Bronchial smooth muscle cell (primary cell): Measurements from ENCODE around the gene CCR7. TPM values are rescaled to one million over a fixed set of nuclear protein-coding genes. Genes with fewer than 3 reads are reported as not detected.

Source experiments
- total RNA-seq: library from RNA; depleted of rRNA; stranded (reverse); fragments of >200 nt; gene quantifications from 2 replicates; pipeline ENCODE4 v1.2.1, GENCODE V29; 2014

The CCR7 gene, protein sequence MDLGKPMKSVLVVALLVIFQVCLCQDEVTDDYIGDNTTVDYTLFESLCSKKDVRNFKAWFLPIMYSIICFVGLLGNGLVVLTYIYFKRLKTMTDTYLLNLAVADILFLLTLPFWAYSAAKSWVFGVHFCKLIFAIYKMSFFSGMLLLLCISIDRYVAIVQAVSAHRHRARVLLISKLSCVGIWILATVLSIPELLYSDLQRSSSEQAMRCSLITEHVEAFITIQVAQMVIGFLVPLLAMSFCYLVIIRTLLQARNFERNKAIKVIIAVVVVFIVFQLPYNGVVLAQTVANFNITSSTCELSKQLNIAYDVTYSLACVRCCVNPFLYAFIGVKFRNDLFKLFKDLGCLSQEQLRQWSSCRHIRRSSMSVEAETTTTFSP
- total RNA-seq, result not detected in 2 replicates

DNA sequence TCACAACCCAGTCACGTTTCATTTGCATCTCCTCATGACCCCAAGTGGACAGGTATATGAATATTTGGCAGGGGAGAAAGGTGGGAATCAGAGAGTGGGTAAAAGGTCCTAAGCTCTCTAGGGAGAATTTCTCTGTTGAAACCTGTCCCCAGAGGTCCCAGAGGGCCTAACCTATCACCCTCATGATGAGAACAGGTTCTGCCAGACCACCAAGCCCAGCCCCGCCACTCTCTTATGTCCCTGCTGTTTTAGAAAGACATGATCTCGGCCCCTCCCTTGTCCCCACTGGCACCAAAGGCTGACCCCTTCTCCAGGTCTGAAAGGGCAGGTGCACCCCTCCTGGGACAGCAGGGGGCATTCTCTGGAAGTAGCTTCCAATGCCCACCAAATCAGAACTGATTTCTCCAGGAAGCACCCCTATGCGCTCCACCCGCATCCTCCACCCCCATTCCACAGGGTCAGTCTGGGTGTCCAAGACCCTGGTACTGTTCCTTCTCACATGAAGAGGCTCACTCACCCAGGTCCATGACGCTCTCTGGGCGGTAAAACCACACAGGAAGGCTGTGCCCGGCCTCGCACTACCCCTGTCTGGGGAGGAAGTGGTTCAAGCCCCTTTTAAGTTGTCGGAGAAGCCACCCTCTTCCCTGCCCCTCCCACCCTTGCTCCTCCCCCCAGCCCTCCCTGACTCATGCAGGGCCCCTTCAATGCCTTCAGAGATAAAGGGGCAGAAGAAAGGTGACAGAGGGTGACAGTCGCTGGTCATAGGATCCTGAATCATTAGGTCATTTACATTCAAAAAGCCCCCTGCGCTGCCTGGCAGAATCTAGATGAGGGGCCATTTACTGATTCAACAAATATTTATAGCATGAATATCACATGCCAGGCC lies at the start of gene CCR7:
CCR7 (minus strand) TSS at position 590 of the 886 bp plus-strand sequence; CDS start at position 527, 63 bp downstream.

Other genes starting within 250 kb of the CCR7 start
- 2.4 and 3.0 TPM in 2 replicates for gene GJD3, start 200.7 kb downstream of the CCR7 start, total RNA-seq
- 1.7 and 14.8 TPM in 2 replicates for gene TOP2A, start 147.6 kb downstream of the CCR7 start, total RNA-seq
- gene IGFBP4, start 122.0 kb downstream of the CCR7 start, total RNA-seq, result 218 and 260 TPM in 2 replicates
- not detected in 2 replicates for gene TNS4, start 63.8 kb downstream of the CCR7 start, total RNA-seq
- gene SMARCE1, start 82.3 kb upstream of the CCR7 start, total RNA-seq, result 89.4 and 93.0 TPM in 2 replicates
- gene KRT222, start 99.7 kb upstream of the CCR7 start, total RNA-seq, result under 0.01 TPM in 1 of 2 replicates, not detected in the other
- gene KRT24, start 138.3 kb upstream of the CCR7 start, total RNA-seq, result not detected in 2 replicates
- gene KRT25, start 189.9 kb upstream of the CCR7 start, total RNA-seq, result not detected in 2 replicates
- not detected in 2 replicates for gene KRT26, start 206.7 kb upstream of the CCR7 start, total RNA-seq
- not detected in 2 replicates for gene KRT27, start 217.1 kb upstream of the CCR7 start, total RNA-seq
- gene KRT28, start 234.5 kb upstream of the CCR7 start, total RNA-seq, result not detected in 2 replicates